ENCODE measurements around the gene ZNF354C.

Gene ZNF354C

GRCh38 chr5:179124273-179124852, 64.2 kb downstream of the ZNF354C start:
- no peak overlapping the region for H3K4me3 ChIP-seq (ENCODE audit: low read length)
- TF ChIP-seq CTCF (conservative IDR thresholded peaks at IDR 0.05; ENCODE audit: low read length): no peak
- DNase-seq (ENCODE audit: low read depth): no peak

- DNase-seq (ENCODE audit: low read depth): no peak
- TF ChIP-seq CTCF (conservative IDR thresholded peaks at IDR 0.05; ENCODE audit: low read length): no peak
- no peak overlapping the region for H3K4me3 ChIP-seq (ENCODE audit: low read length)
These were observed 64.9 kb downstream of the ZNF354C start for GRCh38 chr5:179124853-179125788.

GRCh38 chr5:179125789-179126505, 65.8 kb downstream of the ZNF354C start:
- no peak for DNase-seq (ENCODE audit: low read depth)
- no peak overlapping the region for H3K4me3 ChIP-seq (ENCODE audit: low read length)
- no peak for TF ChIP-seq CTCF (conservative IDR thresholded peaks at IDR 0.05; ENCODE audit: low read length)

GRCh38 chr5:179126506-179126991, 66.4 kb downstream of the ZNF354C start:
- H3K4me3 ChIP-seq (ENCODE audit: low read length): no peak overlapping the region
- TF ChIP-seq CTCF (conservative IDR thresholded peaks at IDR 0.05; ENCODE audit: low read length): no peak
- no peak for DNase-seq (ENCODE audit: low read depth)

- no peak for DNase-seq (ENCODE audit: low read depth)
- no peak overlapping the region for H3K4me3 ChIP-seq (ENCODE audit: low read length)
- no peak for TF ChIP-seq CTCF (conservative IDR thresholded peaks at IDR 0.05; ENCODE audit: low read length)
These were observed 67.2 kb downstream of the ZNF354C start for GRCh38 chr5:179127136-179128040.

- no peak for TF ChIP-seq CTCF (conservative IDR thresholded peaks at IDR 0.05; ENCODE audit: low read length)
- DNase-seq (ENCODE audit: low read depth): no peak
- H3K4me3 ChIP-seq (ENCODE audit: low read length): no peak overlapping the region
These were observed 67.8 kb downstream of the ZNF354C start for GRCh38 chr5:179128041-179128365.
